Measurements from ENCODE around the gene DUOXA1.

GRCh38 chr15:45118996-45119395 lies 10.7 kb downstream of the DUOXA1 start:
- TF ChIP-seq, protein P1, sequence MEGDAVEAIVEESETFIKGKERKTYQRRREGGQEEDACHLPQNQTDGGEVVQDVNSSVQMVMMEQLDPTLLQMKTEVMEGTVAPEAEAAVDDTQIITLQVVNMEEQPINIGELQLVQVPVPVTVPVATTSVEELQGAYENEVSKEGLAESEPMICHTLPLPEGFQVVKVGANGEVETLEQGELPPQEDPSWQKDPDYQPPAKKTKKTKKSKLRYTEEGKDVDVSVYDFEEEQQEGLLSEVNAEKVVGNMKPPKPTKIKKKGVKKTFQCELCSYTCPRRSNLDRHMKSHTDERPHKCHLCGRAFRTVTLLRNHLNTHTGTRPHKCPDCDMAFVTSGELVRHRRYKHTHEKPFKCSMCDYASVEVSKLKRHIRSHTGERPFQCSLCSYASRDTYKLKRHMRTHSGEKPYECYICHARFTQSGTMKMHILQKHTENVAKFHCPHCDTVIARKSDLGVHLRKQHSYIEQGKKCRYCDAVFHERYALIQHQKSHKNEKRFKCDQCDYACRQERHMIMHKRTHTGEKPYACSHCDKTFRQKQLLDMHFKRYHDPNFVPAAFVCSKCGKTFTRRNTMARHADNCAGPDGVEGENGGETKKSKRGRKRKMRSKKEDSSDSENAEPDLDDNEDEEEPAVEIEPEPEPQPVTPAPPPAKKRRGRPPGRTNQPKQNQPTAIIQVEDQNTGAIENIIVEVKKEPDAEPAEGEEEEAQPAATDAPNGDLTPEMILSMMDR (IDR thresholded peaks at IDR 0.05) = no peak
- no peak for TF ChIP-seq PBX3 (IDR thresholded peaks at IDR 0.05)
- no peak for TF ChIP-seq JUND (IDR thresholded peaks at IDR 0.05)
- no peak for TF ChIP-seq SIN3A (IDR thresholded peaks at IDR 0.05; ENCODE audit: borderline replicate concordance, low read depth, low read length)
- no peak for TF ChIP-seq RCOR1 (IDR thresholded peaks at IDR 0.05; ENCODE audit: low read length)
- no peak for TF ChIP-seq TAF1 (IDR thresholded peaks at IDR 0.05; ENCODE audit: borderline replicate concordance, low read depth, low read length)
- TF ChIP-seq FOXM1 (IDR thresholded peaks at IDR 0.05; ENCODE audit: low read depth) = no peak
- TF ChIP-seq GABPA (IDR thresholded peaks at IDR 0.05; ENCODE audit: low read depth) = no peak
- TF ChIP-seq EP300 (IDR thresholded peaks at IDR 0.05; ENCODE audit: borderline replicate concordance in 1 of 2, low read depth in 1 of 2, low read length in 1 of 2) = no peak
- TF ChIP-seq CHD2 (IDR thresholded peaks at IDR 0.05; ENCODE audit: low read length, partially characterized antibody) = no peak
- no peak for TF ChIP-seq RAD21 (IDR thresholded peaks at IDR 0.05; ENCODE audit: low read length)
- TF ChIP-seq, protein P2, sequence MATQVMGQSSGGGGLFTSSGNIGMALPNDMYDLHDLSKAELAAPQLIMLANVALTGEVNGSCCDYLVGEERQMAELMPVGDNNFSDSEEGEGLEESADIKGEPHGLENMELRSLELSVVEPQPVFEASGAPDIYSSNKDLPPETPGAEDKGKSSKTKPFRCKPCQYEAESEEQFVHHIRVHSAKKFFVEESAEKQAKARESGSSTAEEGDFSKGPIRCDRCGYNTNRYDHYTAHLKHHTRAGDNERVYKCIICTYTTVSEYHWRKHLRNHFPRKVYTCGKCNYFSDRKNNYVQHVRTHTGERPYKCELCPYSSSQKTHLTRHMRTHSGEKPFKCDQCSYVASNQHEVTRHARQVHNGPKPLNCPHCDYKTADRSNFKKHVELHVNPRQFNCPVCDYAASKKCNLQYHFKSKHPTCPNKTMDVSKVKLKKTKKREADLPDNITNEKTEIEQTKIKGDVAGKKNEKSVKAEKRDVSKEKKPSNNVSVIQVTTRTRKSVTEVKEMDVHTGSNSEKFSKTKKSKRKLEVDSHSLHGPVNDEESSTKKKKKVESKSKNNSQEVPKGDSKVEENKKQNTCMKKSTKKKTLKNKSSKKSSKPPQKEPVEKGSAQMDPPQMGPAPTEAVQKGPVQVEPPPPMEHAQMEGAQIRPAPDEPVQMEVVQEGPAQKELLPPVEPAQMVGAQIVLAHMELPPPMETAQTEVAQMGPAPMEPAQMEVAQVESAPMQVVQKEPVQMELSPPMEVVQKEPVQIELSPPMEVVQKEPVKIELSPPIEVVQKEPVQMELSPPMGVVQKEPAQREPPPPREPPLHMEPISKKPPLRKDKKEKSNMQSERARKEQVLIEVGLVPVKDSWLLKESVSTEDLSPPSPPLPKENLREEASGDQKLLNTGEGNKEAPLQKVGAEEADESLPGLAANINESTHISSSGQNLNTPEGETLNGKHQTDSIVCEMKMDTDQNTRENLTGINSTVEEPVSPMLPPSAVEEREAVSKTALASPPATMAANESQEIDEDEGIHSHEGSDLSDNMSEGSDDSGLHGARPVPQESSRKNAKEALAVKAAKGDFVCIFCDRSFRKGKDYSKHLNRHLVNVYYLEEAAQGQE (IDR thresholded peaks at IDR 0.05; ENCODE audit: low read depth, low read length) = no peak
- no peak for TF ChIP-seq GATA2 (CRISPR knock-in tag; IDR thresholded peaks at IDR 0.05)
